AG09319 (cell line): ENCODE data around the gene ATP10D.
"Not testable (repeated sequence)": the region's sequence is repeated elsewhere in the genome, so short reads cannot be mapped to it uniquely, and the experiment has no call there.

Experiments
- DNase-seq: peaks from one replicate; pipeline ENCODE4 v3.0.0-alpha.2; 2010; ENCODE audit warnings: low read depth; ENCODE audit errors: extremely low read depth
- CTCF ChIP-seq: IDR thresholded peaks from 2 replicates; pipeline ENCODE4 v1.5.1; 2011; ENCODE audit warnings: low read depth, mild to moderate bottlenecking, inconsistent platforms, low read length, moderate library complexity

ATP10D gene

GRCh38 chr4:47536966-47537365, 51.9 kb downstream of the ATP10D start:
- TF ChIP-seq CTCF, result no peak
- no peak for DNase-seq

- no peak for TF ChIP-seq CTCF
Measured at GRCh38 chr4:47538111-47538824, 53.2 kb downstream of the ATP10D start.

GRCh38 chr4:47538825-47539154, 53.7 kb downstream of the ATP10D start:
- no peak for TF ChIP-seq CTCF
- DNase-seq, result no peak

More at GRCh38 chr4:47538111-47538824, 53.2 kb downstream of the ATP10D start:
- DNase-seq, result no peak

GRCh38 chr4:47542640-47543039, 57.6 kb downstream of the ATP10D start:
- DNase-seq, result not testable (repeated sequence)

- DNase-seq, result no peak
Measured at GRCh38 chr4:47543331-47543730, 58.3 kb downstream of the ATP10D start.

DNA sequence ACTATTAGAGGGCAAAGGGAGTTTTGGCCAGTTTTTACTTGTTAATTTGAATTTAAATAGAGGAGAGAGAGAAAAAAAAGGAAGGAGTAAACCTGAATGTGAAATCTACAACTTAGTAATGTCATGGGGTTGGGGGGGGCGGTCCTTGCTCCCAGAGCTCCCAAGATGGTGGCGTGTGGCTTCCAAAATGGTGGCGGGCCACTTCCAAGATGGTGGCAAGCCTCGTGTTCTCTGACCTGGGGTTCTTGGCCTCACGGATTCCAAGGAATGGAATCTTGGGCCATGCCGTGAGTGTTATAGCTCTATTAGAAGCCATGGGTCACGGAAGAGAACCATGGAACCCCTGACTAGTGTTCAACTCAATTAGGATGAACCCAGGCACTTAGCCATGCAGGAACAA, 65.3 kb downstream of the ATP10D start:
- not testable (repeated sequence) for DNase-seq

More at GRCh38 chr4:47543331-47543730, 58.3 kb downstream of the ATP10D start:
- TF ChIP-seq CTCF, result no peak

GRCh38 chr4:47550899-47551548, 65.9 kb downstream of the ATP10D start:
- no peak for TF ChIP-seq CTCF
- DNase-seq, result no peak

GRCh38 chr4:47551682-47552081, 66.6 kb downstream of the ATP10D start:
- no peak for TF ChIP-seq CTCF
- no peak for DNase-seq
